DMS114 treated with DMSO at 0.1 percent for 48 hours (cell line): ENCODE results near the gene UBA3.

Experiments
- DNase-seq: peaks from one replicate; lab custom pipeline; 2025; ENCODE audit not compliant: unreplicated experiment; lab: John Stamatoyannopoulos, UW

The UBA3 gene

GRCh38 chr3:69099576-69099975, 19.4 kb upstream of the UBA3 start:
- DNase-seq, result no peak

- no peak for DNase-seq
Observed at GRCh38 chr3:69097407-69098086, 17.4 kb upstream of the UBA3 start.

GRCh38 chr3:69096299-69096698, 16.1 kb upstream of the UBA3 start:
- DNase-seq, result no peak

- no peak for DNase-seq
Observed at GRCh38 chr3:69095636-69096035, 15.5 kb upstream of the UBA3 start.

GRCh38 chr3:69094467-69095205, 14.5 kb upstream of the UBA3 start:
- DNase-seq, result no peak

GRCh38 chr3:69092030-69092516, 11.9 kb upstream of the UBA3 start:
- no peak for DNase-seq

GRCh38 chr3:69091389-69092029, 11.3 kb upstream of the UBA3 start:
- DNase-seq, result no peak

- no peak for DNase-seq
Observed at GRCh38 chr3:69090021-69090420, 9.9 kb upstream of the UBA3 start.

- DNase-seq, result no peak
Observed at GRCh38 chr3:69088063-69088462, 7.9 kb upstream of the UBA3 start.

- no peak for DNase-seq
Observed at GRCh38 chr3:69087030-69087791, 7.0 kb upstream of the UBA3 start.

GRCh38 chr3:69085833-69086722, 5.9 kb upstream of the UBA3 start:
- DNase-seq, result no peak

- DNase-seq, result no peak
Observed at GRCh38 chr3:69085168-69085832, 5.1 kb upstream of the UBA3 start.

- peak; percentile 70 for DNase-seq
Observed at GRCh38 chr3:69084326-69085167, 4.4 kb upstream of the UBA3 start, which contains the start of gene ARL6IP5. TSS of gene ARL6IP5 (plus strand) at chr3:69084937. CDS start at chr3:69085048, 111 bp downstream.

GRCh38 chr3:69082805-69083204, 2.6 kb upstream of the UBA3 start:
- DNase-seq, result no peak

GRCh38 chr3:69082361-69082760, 2.2 kb upstream of the UBA3 start:
- no peak for DNase-seq

- DNase-seq, result no peak
Observed at GRCh38 chr3:69081583-69082262, 1.6 kb upstream of the UBA3 start.

GRCh38 chr3:69079269-69080159, 651 bp downstream of the UBA3 start:
- no peak for DNase-seq
